GM12875 (cell line): ENCODE measurements around the gene CLIC1.

Experiments used
- H3K4me3 ChIP-seq: one replicate; pipeline ENCODE4 v1.5.1; 2011; ENCODE audit warnings: low read depth, low read length, control low read depth
- CTCF ChIP-seq: IDR thresholded peaks from 2 replicates; pipeline ENCODE4 v1.5.1; 2011; ENCODE audit warnings: low read depth, mild to moderate bottlenecking, control low read depth, inconsistent platforms, low read length, moderate library complexity, borderline replicate concordance; ENCODE audit not compliant: insufficient read depth

CLIC1 gene

DNA sequence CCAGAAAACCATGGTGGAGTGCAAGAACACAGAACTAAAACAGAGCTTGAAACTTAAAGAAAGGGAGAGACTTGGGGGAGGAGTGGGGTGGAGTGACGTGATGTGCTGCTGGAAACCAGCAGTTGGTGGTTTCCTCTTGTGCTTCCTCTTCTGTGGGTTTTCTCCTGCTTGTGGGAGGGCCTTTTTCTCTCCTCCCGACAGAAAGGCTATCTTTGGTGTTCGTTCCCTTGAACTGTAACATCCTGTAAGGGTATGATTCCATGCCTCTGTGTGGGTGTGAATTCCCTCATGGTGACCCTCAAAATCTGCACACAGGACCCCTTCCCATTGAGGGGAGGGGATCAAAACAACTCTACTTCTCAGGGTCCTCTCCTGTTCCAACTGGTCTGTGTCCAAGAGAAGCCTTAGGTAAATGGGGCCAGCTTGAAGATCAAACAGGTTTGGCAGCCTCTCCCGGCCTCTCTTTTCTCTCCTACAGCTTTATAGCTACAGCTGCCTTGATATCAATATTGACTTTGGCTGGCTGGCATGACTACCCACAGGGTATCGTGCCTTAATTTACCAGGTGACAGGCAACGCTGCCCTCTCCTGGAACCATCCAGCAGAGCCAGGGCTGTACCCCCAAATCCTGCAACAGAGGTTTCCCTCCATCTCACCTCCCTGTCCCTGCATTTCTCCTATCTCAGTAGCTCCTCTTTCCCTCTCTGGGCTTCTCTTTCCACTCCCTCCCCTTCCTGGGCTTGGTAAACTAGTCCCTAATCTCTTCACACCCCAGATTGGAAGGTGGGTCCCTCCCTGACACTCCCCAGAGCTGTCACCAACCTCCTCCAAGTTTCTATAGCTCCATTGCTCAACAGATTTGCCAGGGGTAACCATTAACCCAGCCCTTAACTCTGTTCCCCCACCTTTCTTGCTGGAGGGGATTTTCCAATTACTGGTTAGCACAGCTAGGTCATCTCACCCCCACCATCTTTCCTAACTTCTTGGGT lies 2.0 kb upstream of the CLIC1 start:
- peak overlapping the region; percentile 11 for H3K4me3 ChIP-seq
- no peak for TF ChIP-seq CTCF

DNA sequence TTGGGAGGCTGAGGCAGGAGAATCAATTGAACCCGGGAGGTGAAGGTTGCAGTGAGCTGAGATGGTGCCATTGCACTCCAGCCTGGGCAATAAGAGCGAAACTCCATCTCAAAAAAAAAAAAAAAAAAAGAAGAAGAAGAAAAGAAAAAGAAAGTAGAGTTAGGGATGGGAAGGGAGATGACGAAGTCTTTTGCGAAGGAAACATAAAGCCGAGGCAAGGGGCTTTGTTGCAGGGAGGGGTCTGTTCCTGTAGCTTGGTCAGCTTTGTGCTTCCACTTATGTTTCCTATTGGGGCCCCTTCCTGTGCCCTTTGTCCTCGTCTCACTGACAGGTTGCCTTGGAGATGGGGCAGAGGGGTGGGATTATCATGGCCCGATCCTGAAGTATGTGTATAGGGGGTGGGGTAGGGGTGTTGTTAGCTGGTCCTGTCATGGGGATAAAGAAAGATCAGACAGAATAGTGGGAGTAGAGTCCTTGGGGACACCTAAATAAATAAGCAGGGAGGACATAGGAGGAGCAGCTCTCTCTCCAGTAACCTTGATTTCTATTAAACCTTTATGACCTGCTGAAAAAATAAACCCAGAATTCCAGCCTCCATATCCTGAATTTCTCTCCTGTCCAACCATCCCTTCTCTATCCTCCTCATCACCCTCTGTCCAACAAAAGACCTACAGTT lies 1.1 kb upstream of the CLIC1 start:
- TF ChIP-seq CTCF: no peak
- H3K4me3 ChIP-seq: no peak overlapping the region

GRCh38 chr6:31736768-31737314 lies 511 bp upstream of the CLIC1 start:
- TF ChIP-seq CTCF: no peak
- peak overlapping the region; percentile 64 for H3K4me3 ChIP-seq

GRCh38 chr6:31734821-31735406 lies 1.4 kb downstream of the CLIC1 start:
- no peak for TF ChIP-seq CTCF
- H3K4me3 ChIP-seq: peak overlapping the region; percentile 64

- TF ChIP-seq CTCF: no peak
- peak overlapping the region; percentile 64 for H3K4me3 ChIP-seq
These were observed 2.0 kb downstream of the CLIC1 start for GRCh38 chr6:31734247-31734820.

GRCh38 chr6:31733734-31734133 lies 2.6 kb downstream of the CLIC1 start:
- TF ChIP-seq CTCF: no peak
- H3K4me3 ChIP-seq: no peak overlapping the region
